ENCODE measurements around the gene PIP4K2A. TPM values are rescaled to one million over a fixed set of nuclear protein-coding genes. Genes with fewer than 3 reads are reported as not detected.
A peak's percentile ranks its signal among the peaks of the same experiment; 100 is the strongest.

The PIP4K2A gene
- polyA plus RNA-seq, 4 donors = 4.5 to 11.3 (median 9.0) TPM

DNA sequence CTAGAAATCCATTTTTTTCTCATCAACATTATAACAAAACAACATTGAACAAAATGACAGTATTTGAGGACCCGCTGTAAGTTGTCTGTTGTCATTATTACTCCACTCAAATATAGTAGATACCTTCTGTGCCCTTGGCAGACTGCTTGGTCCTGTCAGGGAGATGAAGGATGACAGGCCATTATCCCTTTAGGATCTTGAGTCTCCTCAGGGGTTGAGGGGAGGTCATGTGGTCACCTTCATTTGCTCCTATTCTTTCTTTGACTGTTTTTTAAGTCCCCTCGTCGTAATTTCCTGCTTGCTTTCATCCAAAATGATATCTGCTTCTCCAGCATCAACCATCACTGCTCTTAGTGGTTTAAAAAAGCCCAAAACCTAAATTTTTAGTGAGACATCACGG is 2.6 kb upstream of the PIP4K2A start:
- H3K4me3 ChIP-seq (ENCODE audit: low read depth in 1 of 3, low read length in 3 of 3) = no peak overlapping the region
- H3K27me3 ChIP-seq (ENCODE audit: control insufficient read depth in 3 of 3, insufficient read depth in 3 of 3, low read length in 3 of 3) = peaks cover 0 to 16% (median 0%) of the 10 kb centered on the region in 3 donors
- 83 to 85% (median 83%) methylated on average over 4 of the region's 4 CpGs for WGBS, 3 donors
- DNase-seq (no peak), FAIRE-seq (no peak)
- no peaks in the 10 kb centered on the region for H3K9me3 ChIP-seq (ENCODE audit: control insufficient read depth in 2 of 2, insufficient read depth in 1 of 2, low read depth in 1 of 2, low read length in 1 of 2)
- H3K4me1 ChIP-seq (ENCODE audit: control insufficient read depth in 3 of 3, insufficient read depth in 2 of 3, low read depth in 1 of 3, low read length in 2 of 3) = peaks cover 0 to 10% (median 0%) of the 10 kb centered on the region in 3 donors
- H3K36me3 ChIP-seq (ENCODE audit: control insufficient read depth in 3 of 3, insufficient read depth in 2 of 3, low read depth in 1 of 3, low read length in 3 of 3) = no peaks in the 10 kb centered on the region
- no peak overlapping the region for H3K27ac ChIP-seq (ENCODE audit: low read depth in 1 of 3, low read length in 2 of 3)

DNA sequence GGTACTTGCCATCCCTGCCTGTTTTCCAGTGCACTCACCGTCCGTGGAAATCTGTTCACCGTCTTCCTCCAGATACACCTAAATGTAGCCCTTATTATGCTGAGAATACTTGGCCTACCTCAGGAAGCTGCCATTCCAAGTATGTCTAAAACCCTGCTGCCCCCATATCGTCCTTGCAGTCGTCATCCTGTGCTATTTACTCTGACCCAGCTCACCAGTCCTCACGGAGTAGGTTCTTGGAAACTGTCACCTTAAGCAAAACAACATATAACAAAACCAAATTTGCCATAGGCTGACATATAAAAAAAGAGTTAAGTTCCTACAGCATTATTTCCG is 880 bp upstream of the PIP4K2A start:
- Histone ChIP-seq H3K27me3 (ENCODE audit: control insufficient read depth in 3 of 3, insufficient read depth in 3 of 3, low read length in 3 of 3) (peaks cover 0 to 16% (median 0%) of the 10 kb centered on the region in 3 donors), H3K4me3 (ENCODE audit: low read depth in 1 of 3, low read length in 3 of 3) (no peak overlapping the region), H3K4me1 (ENCODE audit: control insufficient read depth in 3 of 3, insufficient read depth in 2 of 3, low read depth in 1 of 3, low read length in 2 of 3) (peaks cover 0 to 10% (median 1%) of the 10 kb centered on the region in 3 donors), H3K9me3 (ENCODE audit: control insufficient read depth in 2 of 2, insufficient read depth in 1 of 2, low read depth in 1 of 2, low read length in 1 of 2) (no peaks in the 10 kb centered on the region), H3K36me3 (ENCODE audit: control insufficient read depth in 3 of 3, insufficient read depth in 2 of 3, low read depth in 1 of 3, low read length in 3 of 3) (no peaks in the 10 kb centered on the region), H3K27ac (ENCODE audit: low read depth in 1 of 3, low read length in 2 of 3) (no peak overlapping the region)
- 57 to 74% (median 69%) methylated on average over 7 of the region's 7 CpGs for WGBS, 3 donors
- no peak for FAIRE-seq
- no peak for DNase-seq

DNA sequence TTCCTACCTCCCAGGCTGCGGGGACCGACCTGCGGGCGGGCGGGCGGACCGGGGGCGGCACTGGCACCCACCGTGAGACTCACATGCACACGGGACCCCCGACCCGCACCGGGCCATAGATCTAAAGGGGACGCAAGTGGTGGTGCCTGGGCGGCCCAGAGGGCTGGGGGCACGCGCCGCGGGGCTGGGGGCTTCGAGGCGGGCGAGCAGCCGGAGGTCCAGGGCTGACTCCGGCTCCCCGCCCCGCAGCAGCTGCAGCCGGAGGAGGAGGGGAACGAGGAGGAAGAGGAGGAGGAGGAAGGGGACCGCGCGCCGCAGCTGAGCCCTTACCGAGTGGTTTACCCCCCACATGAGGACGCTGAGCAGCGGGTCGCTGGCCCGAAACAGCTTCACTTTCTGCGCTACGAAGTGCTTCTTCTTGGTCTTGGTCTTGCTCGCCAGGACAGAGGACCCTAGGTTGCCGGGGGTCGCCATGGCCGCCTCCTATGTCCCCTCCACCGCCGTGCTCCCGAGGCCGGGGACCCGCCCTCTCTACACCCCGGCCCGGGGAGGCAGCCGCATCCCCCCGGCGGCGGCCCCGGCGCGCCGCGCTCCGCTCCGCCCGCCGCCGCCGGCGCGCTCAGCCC is 412 bp downstream of the PIP4K2A start:
- Histone ChIP-seq H3K4me3 (ENCODE audit: low read depth in 1 of 3, low read length in 3 of 3) (peak overlapping the region; percentile 74 to 95 (median 88)), H3K36me3 (ENCODE audit: control insufficient read depth in 3 of 3, insufficient read depth in 2 of 3, low read depth in 1 of 3, low read length in 3 of 3) (no peaks in the 10 kb centered on the region), H3K4me1 (ENCODE audit: control insufficient read depth in 3 of 3, insufficient read depth in 2 of 3, low read depth in 1 of 3, low read length in 2 of 3) (peaks cover 0 to 10% (median 5%) of the 10 kb centered on the region in 3 donors), H3K9me3 (ENCODE audit: control insufficient read depth in 2 of 2, insufficient read depth in 1 of 2, low read depth in 1 of 2, low read length in 1 of 2) (no peaks in the 10 kb centered on the region), H3K27ac (ENCODE audit: low read depth in 1 of 3, low read length in 2 of 3) (peak overlapping the region; percentile 53 to 97 (median 75)), H3K27me3 (ENCODE audit: control insufficient read depth in 3 of 3, insufficient read depth in 3 of 3, low read length in 3 of 3) (peaks cover 0 to 16% (median 0%) of the 10 kb centered on the region in 3 donors)
- WGBS, 3 donors = 0 to 1% (median 1%) methylated on average over 45 to 67 of the region's 67 CpGs
- DNase-seq (peak in 1 of 2 donors; percentile 59), FAIRE-seq (no peak)

DNA sequence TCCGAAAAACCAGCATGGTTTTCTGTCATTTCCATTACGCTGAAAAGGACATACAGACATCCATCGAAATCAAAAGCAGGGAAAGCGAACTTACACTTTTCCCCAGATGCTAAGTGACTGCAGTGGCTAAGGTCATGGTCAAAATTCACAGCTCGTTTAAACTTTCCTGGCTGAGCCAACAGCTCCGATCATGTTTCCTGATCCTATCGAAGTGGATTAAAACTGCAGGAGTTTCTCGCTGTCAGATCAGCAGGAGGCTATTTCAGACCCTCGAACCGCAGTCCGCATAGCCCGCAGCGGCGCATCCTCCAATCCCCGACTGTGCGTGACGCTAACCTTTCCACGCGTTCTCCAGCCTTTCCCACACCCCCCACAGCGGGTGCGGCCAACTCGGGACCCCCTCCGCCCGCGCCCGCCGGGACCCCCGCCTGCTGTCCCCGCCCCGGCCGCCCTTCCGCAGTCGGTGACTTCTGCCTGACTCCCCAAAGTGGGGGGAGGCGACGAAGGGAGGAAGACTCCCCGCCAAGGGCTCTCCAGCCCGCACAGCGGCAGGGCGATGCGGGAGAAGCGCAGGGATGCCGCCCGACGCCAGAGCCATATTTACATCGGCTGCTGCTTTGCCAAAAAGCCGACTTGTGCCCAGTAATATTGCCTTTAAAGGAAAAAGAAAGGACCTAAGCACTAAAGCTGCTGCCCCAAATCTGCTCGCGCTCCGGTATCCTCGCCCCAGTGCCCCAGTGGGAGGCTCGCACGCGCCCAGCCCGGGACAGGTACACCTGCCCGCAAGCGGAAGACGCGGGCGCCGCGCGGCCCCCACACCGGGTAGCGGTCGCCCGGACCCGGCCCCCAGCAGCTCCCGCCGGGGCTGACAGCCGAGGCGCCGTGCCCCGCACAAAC is 1.2 kb downstream of the PIP4K2A start:
- Histone ChIP-seq H3K36me3 (ENCODE audit: control insufficient read depth in 3 of 3, insufficient read depth in 2 of 3, low read depth in 1 of 3, low read length in 3 of 3) (no peaks in the 10 kb centered on the region), H3K9me3 (ENCODE audit: control insufficient read depth in 2 of 2, insufficient read depth in 1 of 2, low read depth in 1 of 2, low read length in 1 of 2) (no peaks in the 10 kb centered on the region), H3K27ac (ENCODE audit: low read depth in 1 of 3, low read length in 2 of 3) (peak overlapping the region in 2 of 3 donors; percentile 75 to 97), H3K27me3 (ENCODE audit: control insufficient read depth in 3 of 3, insufficient read depth in 3 of 3, low read length in 3 of 3) (peaks cover 0 to 16% (median 0%) of the 10 kb centered on the region in 3 donors), H3K4me1 (ENCODE audit: control insufficient read depth in 3 of 3, insufficient read depth in 2 of 3, low read depth in 1 of 3, low read length in 2 of 3) (peaks cover 0 to 10% (median 5%) of the 10 kb centered on the region in 3 donors), H3K4me3 (ENCODE audit: low read depth in 1 of 3, low read length in 3 of 3) (peak overlapping the region; percentile 74 to 95 (median 88))
- FAIRE-seq (no peak), DNase-seq (peak; percentile 15 to 48)
- WGBS, 3 donors = 1% methylated on average over 66 to 73 of the region's 73 CpGs

DNA sequence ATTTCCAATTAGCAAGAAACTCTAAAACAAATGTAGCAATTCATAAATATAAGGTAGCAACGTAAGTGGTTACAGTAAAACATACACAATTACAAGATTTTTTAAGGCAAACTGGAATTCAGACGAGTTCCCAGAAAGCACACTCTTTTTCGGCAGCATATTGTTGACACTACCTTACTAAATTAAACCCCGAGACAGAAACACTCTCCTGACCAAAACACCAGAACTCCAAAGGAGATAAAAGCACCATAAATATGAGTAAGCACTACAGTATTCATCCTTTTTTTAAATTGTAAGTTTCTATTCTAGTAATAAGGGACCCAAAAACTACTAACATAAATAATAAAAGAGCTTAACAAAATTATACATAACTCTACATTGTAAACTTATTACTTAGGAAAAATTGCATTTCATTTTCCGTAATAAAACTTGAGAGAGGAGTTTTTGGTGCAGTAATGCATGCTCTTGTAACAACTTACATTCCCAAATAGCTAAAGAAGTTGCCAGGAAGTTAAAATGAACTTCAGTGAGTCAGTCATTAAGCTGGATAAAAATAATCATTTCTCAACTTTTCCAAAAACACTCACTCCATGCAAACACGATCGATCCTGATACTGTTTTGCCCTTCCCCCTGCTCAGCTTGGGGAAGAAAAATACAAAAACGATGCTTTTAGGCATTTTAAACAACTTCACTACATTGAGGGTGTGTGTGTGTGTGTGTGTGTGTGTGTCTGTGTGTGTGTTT is 2.0 kb downstream of the PIP4K2A start:
- H3K4me1 ChIP-seq (ENCODE audit: control insufficient read depth in 3 of 3, insufficient read depth in 2 of 3, low read depth in 1 of 3, low read length in 2 of 3) = peaks cover 0 to 10% (median 5%) of the 10 kb centered on the region in 3 donors
- H3K4me3 ChIP-seq (ENCODE audit: low read depth in 1 of 3, low read length in 3 of 3) = peak overlapping the region in 2 of 3 donors; percentile 74 to 95
- no peaks in the 10 kb centered on the region for H3K9me3 ChIP-seq (ENCODE audit: control insufficient read depth in 2 of 2, insufficient read depth in 1 of 2, low read depth in 1 of 2, low read length in 1 of 2)
- 30 to 49% (median 41%) methylated on average over 8 of the region's 8 CpGs for WGBS, 3 donors
- DNase-seq = no peak
- peak overlapping the region in 2 of 3 donors; percentile 25 to 97 for H3K27ac ChIP-seq (ENCODE audit: low read depth in 1 of 3, low read length in 2 of 3)
- H3K36me3 ChIP-seq (ENCODE audit: control insufficient read depth in 3 of 3, insufficient read depth in 2 of 3, low read depth in 1 of 3, low read length in 3 of 3) = no peaks in the 10 kb centered on the region
- FAIRE-seq = no peak
- peaks cover 0 to 16% (median 0%) of the 10 kb centered on the region in 3 donors for H3K27me3 ChIP-seq (ENCODE audit: control insufficient read depth in 3 of 3, insufficient read depth in 3 of 3, low read length in 3 of 3)

GRCh38 chr10:22711373-22711772 is 3.0 kb downstream of the PIP4K2A start:
- DNase-seq (no peak), FAIRE-seq (no peak)
- Histone ChIP-seq H3K27me3 (ENCODE audit: control insufficient read depth in 3 of 3, insufficient read depth in 3 of 3, low read length in 3 of 3) (peaks cover 0 to 11% (median 0%) of the 10 kb centered on the region in 3 donors), H3K36me3 (ENCODE audit: control insufficient read depth in 3 of 3, insufficient read depth in 2 of 3, low read depth in 1 of 3, low read length in 3 of 3) (no peaks in the 10 kb centered on the region), H3K4me1 (ENCODE audit: control insufficient read depth in 3 of 3, insufficient read depth in 2 of 3, low read depth in 1 of 3, low read length in 2 of 3) (peaks cover 0 to 10% (median 5%) of the 10 kb centered on the region in 3 donors), H3K4me3 (ENCODE audit: low read depth in 1 of 3, low read length in 3 of 3) (no peak overlapping the region), H3K9me3 (ENCODE audit: control insufficient read depth in 2 of 2, insufficient read depth in 1 of 2, low read depth in 1 of 2, low read length in 1 of 2) (no peaks in the 10 kb centered on the region), H3K27ac (ENCODE audit: low read depth in 1 of 3, low read length in 2 of 3) (no peak overlapping the region)
- WGBS, 3 donors = 78 to 83% (median 80%) methylated on average over 3 of the region's 3 CpGs

- DNase-seq = no peak
- WGBS, 3 donors = 77 to 93% (median 81%) methylated on average over 10 of the region's 10 CpGs
- Histone ChIP-seq H3K36me3 (ENCODE audit: control insufficient read depth in 3 of 3, insufficient read depth in 2 of 3, low read depth in 1 of 3, low read length in 3 of 3) (peaks cover 0 to 2% (median 0%) of the 10 kb centered on the region in 3 donors), H3K27ac (ENCODE audit: low read depth in 1 of 3, low read length in 2 of 3) (no peak overlapping the region), H3K4me1 (ENCODE audit: control insufficient read depth in 3 of 3, insufficient read depth in 2 of 3, low read depth in 1 of 3, low read length in 2 of 3) (peaks cover 0 to 10% (median 5%) of the 10 kb centered on the region in 3 donors), H3K27me3 (ENCODE audit: control insufficient read depth in 3 of 3, insufficient read depth in 3 of 3, low read length in 3 of 3) (peaks cover 0 to 9% (median 0%) of the 10 kb centered on the region in 3 donors), H3K4me3 (ENCODE audit: low read depth in 1 of 3, low read length in 3 of 3) (no peak overlapping the region), H3K9me3 (ENCODE audit: control insufficient read depth in 2 of 2, insufficient read depth in 1 of 2, low read depth in 1 of 2, low read length in 1 of 2) (no peaks in the 10 kb centered on the region)
- no peak for FAIRE-seq
These were observed 4.1 kb downstream of the PIP4K2A start for GRCh38 chr10:22710139-22710745.

Data from small intestine (tissue), 7 donors.